ENCODE results near the gene SLIT3. TPM values are rescaled to one million over a fixed set of nuclear protein-coding genes. Genes with fewer than 3 reads are reported as not detected.

SLIT3 gene
- total and polyA plus RNA-seq, 8 donors: 1.2 to 24.5 (median 8.6) TPM

- no peaks in the 10 kb centered on the region for H3K9me3 ChIP-seq
- no peaks in the 10 kb centered on the region for H3K4me1 ChIP-seq
- 76 to 80% (median 78%) methylated on average over 12 of the region's 12 CpGs for WGBS, 5 donors
- H3K27ac ChIP-seq: no peak overlapping the region
- intact Hi-C loops (cut with DNase I; ENCODE audit: low total_unique reads): no loop called here
- H3K4me3 ChIP-seq: no peak overlapping the region
- TF ChIP-seq POLR2AphosphoS5 (IDR thresholded peaks at IDR 0.05) (no peak), EP300 (IDR thresholded peaks at IDR 0.05) (no peak), CTCF (IDR thresholded peaks at IDR 0.05) (no peak), POLR2A (IDR thresholded peaks at IDR 0.05) (no peak)
- no peaks in the 10 kb centered on the region for H3K36me3 ChIP-seq
- no peaks in the 10 kb centered on the region for H3K27me3 ChIP-seq
- no peak for DNase-seq
Measured at GRCh38 chr5:169036079-169036805, 264.7 kb downstream of the SLIT3 start.

GRCh38 chr5:169029661-169030274 lies 271.2 kb downstream of the SLIT3 start:
- peak overlapping the region in 3 of 5 donors; percentile 28 to 64 (median 61) for H3K27ac ChIP-seq
- 4 to 19% (median 17%) methylated on average over 1 of the region's 1 CpG for WGBS, 5 donors
- no peak overlapping the region for H3K4me3 ChIP-seq
- DNase-seq: peak in 1 of 2 donors; percentile 42
- no peaks in the 10 kb centered on the region for H3K36me3 ChIP-seq
- TF ChIP-seq EP300 (IDR thresholded peaks at IDR 0.05) (no peak), CTCF (IDR thresholded peaks at IDR 0.05) (no peak), POLR2AphosphoS5 (IDR thresholded peaks at IDR 0.05) (no peak)
- no peaks in the 10 kb centered on the region for H3K27me3 ChIP-seq
- intact Hi-C loops (cut with DNase I; ENCODE audit: low total_unique reads): no loop called here
- no peaks in the 10 kb centered on the region for H3K9me3 ChIP-seq
- peaks cover 13 to 40% (median 28%) of the 10 kb centered on the region in 4 donors for H3K4me1 ChIP-seq

GRCh38 chr5:169029037-169029436 lies 271.9 kb downstream of the SLIT3 start:
- WGBS, 5 donors: 57 to 75% (median 59%) methylated on average over 3 of the region's 3 CpGs
- Histone ChIP-seq H3K4me3 (no peak overlapping the region), H3K27ac (peak overlapping the region in 1 of 5 donors; percentile 64), H3K9me3 (no peaks in the 10 kb centered on the region), H3K27me3 (no peaks in the 10 kb centered on the region), H3K4me1 (peaks cover 13 to 40% (median 28%) of the 10 kb centered on the region in 4 donors), H3K36me3 (no peaks in the 10 kb centered on the region)
- no peak for TF ChIP-seq EP300 (IDR thresholded peaks at IDR 0.05)
- no peak for TF ChIP-seq POLR2A (IDR thresholded peaks at IDR 0.05)
- TF ChIP-seq POLR2AphosphoS5 (IDR thresholded peaks at IDR 0.05): no peak
- TF ChIP-seq CTCF (IDR thresholded peaks at IDR 0.05): no peak
- no peak for DNase-seq
- intact Hi-C loops (cut with DNase I; ENCODE audit: low total_unique reads): no loop called here

- peak; percentile 73 to 80 for DNase-seq
- peaks cover 13 to 49% (median 28%) of the 10 kb centered on the region in 4 donors for H3K4me1 ChIP-seq
- peak; percentile 21 to 39 (median 38) for TF ChIP-seq POLR2AphosphoS5 (IDR thresholded peaks at IDR 0.05)
- TF ChIP-seq EP300 (IDR thresholded peaks at IDR 0.05): no peak
- H3K27ac ChIP-seq: peak overlapping the region; percentile 1 to 75 (median 65)
- 8 to 24% (median 14%) methylated on average over 11 of the region's 11 CpGs for WGBS, 5 donors
- no peaks in the 10 kb centered on the region for H3K9me3 ChIP-seq
- H3K27me3 ChIP-seq: no peaks in the 10 kb centered on the region
- H3K36me3 ChIP-seq: no peaks in the 10 kb centered on the region
- intact Hi-C loops (cut with DNase I; ENCODE audit: low total_unique reads): no loop called here
- no peak overlapping the region for H3K4me3 ChIP-seq
Measured at GRCh38 chr5:169027501-169028061, 273.4 kb downstream of the SLIT3 start.

Data from stomach (tissue), 9 donors.